ENCODE data around the gene MRGPRX4. TPM values are rescaled to one million over a fixed set of nuclear protein-coding genes. Genes with fewer than 3 reads are reported as not detected.

The MRGPRX4 gene
- total RNA-seq, 1 donor from 2014 or later, result not detected

- DNase-seq (ENCODE audit: extremely low read depth, low read depth, low spot score), result no peak
Measured at GRCh38 chr11:18204771-18205170, 32.1 kb downstream of the MRGPRX4 start.

GRCh38 chr11:18209058-18209457 lies 36.4 kb downstream of the MRGPRX4 start:
- DNase-seq (ENCODE audit: extremely low read depth, low read depth, low spot score), result no peak

- DNase-seq (ENCODE audit: extremely low read depth, low read depth, low spot score), result no peak
Measured at GRCh38 chr11:18221274-18221876, 48.7 kb downstream of the MRGPRX4 start.

GRCh38 chr11:18222814-18223421 lies 50.3 kb downstream of the MRGPRX4 start:
- no peak for DNase-seq (ENCODE audit: extremely low read depth, low read depth, low spot score)

Other genes with a start within 250 kb of the MRGPRX4 start
- gene SERGEF, start 159.8 kb upstream of the MRGPRX4 start, total RNA-seq, result 5.4 and 8.0 TPM in 2 replicates
- 0.12 TPM in 1 of 2 replicates, not detected in the other for gene TPH1, start 126.6 kb upstream of the MRGPRX4 start, total RNA-seq
- 15.8 and 19.9 TPM in 2 replicates for gene SAAL1, start 66.8 kb upstream of the MRGPRX4 start, total RNA-seq
- not detected in 2 replicates for gene MRGPRX3, start 40.3 kb upstream of the MRGPRX4 start, total RNA-seq
- gene SAA4, start 64.0 kb downstream of the MRGPRX4 start, total RNA-seq, result not detected in 2 replicates
- 0.87 TPM in 1 of 2 replicates, not detected in the other for gene SAA2, start 75.8 kb downstream of the MRGPRX4 start, total RNA-seq
- not detected in 2 replicates for gene SAA1, start 93.4 kb downstream of the MRGPRX4 start, total RNA-seq
- 10.5 and 11.4 TPM in 2 replicates for gene HPS5, start 149.3 kb downstream of the MRGPRX4 start, total RNA-seq
- gene GTF2H1, start 149.7 kb downstream of the MRGPRX4 start, total RNA-seq, result 36.9 and 42.2 TPM in 2 replicates
- 520 and 576 TPM in 2 replicates for gene LDHA, start 221.7 kb downstream of the MRGPRX4 start, total RNA-seq
- not detected in 2 replicates for gene LDHC, start 239.5 kb downstream of the MRGPRX4 start, total RNA-seq

All from glomerular endothelial cell (primary cell).